Thoracic aorta (tissue), 2 donors: ENCODE measurements around the gene HOTAIR. TPM values are rescaled to one million over a fixed set of nuclear protein-coding genes. Genes with fewer than 3 reads are reported as not detected.
A peak's percentile ranks its signal among the peaks of the same experiment; 100 is the strongest.

Source experiments
- ATAC-seq: fragments of 150-250 bp; one replicate; pipeline ENCODE4 v1.8.0; 2017; ENCODE audit warnings: low read depth; ENCODE audit not compliant: insufficient number of reproducible peaks, low FRiP score
- DNase-seq: peaks from one replicate; pipeline ENCODE4 v3.0.0-alpha.2; 2020; ENCODE audit warnings: low spot score
- H3K27ac ChIP-seq, 2 donors: fragments of 200-600 bp; sonication (generic); 1 replicate in 1 of 2; 2 replicates in 1 of 2; pipeline ENCODE4 v1.5.1; 2016; ENCODE audit warnings: mild to moderate bottlenecking in 2 of 2, moderate library complexity in 2 of 2
- H3K27me3 ChIP-seq: fragments of 200-600 bp; sonication (generic); replicated peaks from 2 replicates; pipeline ENCODE4 v1.6.0; 2016; ENCODE audit warnings: mild to moderate bottlenecking; ENCODE audit not compliant: insufficient read depth
- H3K36me3 ChIP-seq: fragments of 200-600 bp; sonication (generic); one replicate; pipeline ENCODE4 v1.5.1; 2016
- H3K4me1 ChIP-seq, 2 donors: fragments of 200-600 bp; sonication (generic); 1 replicate in 1 of 2; 2 replicates in 1 of 2; pipeline versions ENCODE4 v1.5.1 to v1.6.0; 2016; ENCODE audit warnings: low read depth in 2 of 2, mild to moderate bottlenecking in 1 of 2; ENCODE audit not compliant: control insufficient read depth in 1 of 2
- H3K4me3 ChIP-seq: fragments of 200-600 bp; sonication (generic); 2 replicates; pipeline ENCODE4 v1.5.1; 2016; ENCODE audit warnings: mild to moderate bottlenecking
- H3K9me3 ChIP-seq: fragments of 200-600 bp; sonication (generic); 2 replicates; pipeline ENCODE4 v1.5.1; 2016
- CTCF ChIP-seq: fragments of 200-600 bp; sonication (generic); IDR thresholded peaks from one replicate; pipeline ENCODE4 v1.5.1; 2019; ENCODE audit warnings: antibody characterized with exemption
- total RNA-seq, 2 donors: library from RNA; depleted of rRNA; stranded (reverse); fragments of >200 nt; gene quantifications; one replicate each; pipeline versions ENCODE4 v1.1.0 to v1.2.3, GENCODE V29; 2016

The HOTAIR gene
- total RNA-seq, 2 donors from 2014 or later = not detected

GRCh38 chr12:53966385-53967133, 8.2 kb downstream of the HOTAIR start:
- H3K27ac ChIP-seq = no peak overlapping the region
- H3K4me1 ChIP-seq = peaks cover 0 to under 1% of the 10 kb centered on the region in 2 donors
- no peak for DNase-seq
- H3K36me3 ChIP-seq = no peaks in the 10 kb centered on the region
- peaks cover 46% of the 10 kb centered on the region for H3K27me3 ChIP-seq
- no peak overlapping the region for H3K4me3 ChIP-seq
- no peak for ATAC-seq
- TF ChIP-seq CTCF = no peak
- H3K9me3 ChIP-seq = no peaks in the 10 kb centered on the region

GRCh38 chr12:53966085-53966384, 8.7 kb downstream of the HOTAIR start:
- ATAC-seq (no peak), DNase-seq (no peak)
- no peak overlapping the region for H3K4me3 ChIP-seq
- H3K4me1 ChIP-seq = peaks cover 0 to 6% of the 10 kb centered on the region in 2 donors
- H3K27ac ChIP-seq = no peak overlapping the region
- H3K27me3 ChIP-seq = peaks cover 42% of the 10 kb centered on the region
- no peaks in the 10 kb centered on the region for H3K36me3 ChIP-seq
- no peak for TF ChIP-seq CTCF
- no peaks in the 10 kb centered on the region for H3K9me3 ChIP-seq

GRCh38 chr12:53965281-53966084, 9.3 kb downstream of the HOTAIR start:
- no peak for TF ChIP-seq CTCF
- no peaks in the 10 kb centered on the region for H3K9me3 ChIP-seq
- H3K27ac ChIP-seq = no peak overlapping the region
- H3K4me3 ChIP-seq = no peak overlapping the region
- H3K4me1 ChIP-seq = peaks cover 0 to 8% of the 10 kb centered on the region in 2 donors
- DNase-seq (no peak), ATAC-seq (no peak)
- no peaks in the 10 kb centered on the region for H3K36me3 ChIP-seq
- H3K27me3 ChIP-seq = peaks cover 39% of the 10 kb centered on the region

GRCh38 chr12:53964315-53964713, 10.4 kb downstream of the HOTAIR start:
- DNase-seq = no peak
- no peak for ATAC-seq
- no peaks in the 10 kb centered on the region for H3K9me3 ChIP-seq
- H3K4me3 ChIP-seq = no peak overlapping the region
- TF ChIP-seq CTCF = no peak
- no peaks in the 10 kb centered on the region for H3K36me3 ChIP-seq
- H3K27me3 ChIP-seq = peaks cover 38% of the 10 kb centered on the region
- H3K27ac ChIP-seq = peak overlapping the region in 1 of 2 donors; percentile 6
- H3K4me1 ChIP-seq = peaks cover 0 to 8% of the 10 kb centered on the region in 2 donors
